HT-29 (cell line): Measurements from ENCODE around the gene RPL22. TPM values are rescaled to one million over a fixed set of nuclear protein-coding genes. Genes with fewer than 3 reads are reported as not detected.

Source experiments
- DNase-seq: peaks from one replicate; pipeline ENCODE4 v3.0.0-alpha.2; 2015; ENCODE audit warnings: low spot score
- total RNA-seq: library from RNA; depleted of rRNA; stranded (reverse); fragments of >200 nt; shearing (Covaris generic); gene quantifications from 2 replicates; pipeline ENCODE4 v1.2.3, GENCODE V29; 2014; rRNA removed

RPL22 gene
- total RNA-seq, result 119 and 132 TPM in 2 replicates

DNA sequence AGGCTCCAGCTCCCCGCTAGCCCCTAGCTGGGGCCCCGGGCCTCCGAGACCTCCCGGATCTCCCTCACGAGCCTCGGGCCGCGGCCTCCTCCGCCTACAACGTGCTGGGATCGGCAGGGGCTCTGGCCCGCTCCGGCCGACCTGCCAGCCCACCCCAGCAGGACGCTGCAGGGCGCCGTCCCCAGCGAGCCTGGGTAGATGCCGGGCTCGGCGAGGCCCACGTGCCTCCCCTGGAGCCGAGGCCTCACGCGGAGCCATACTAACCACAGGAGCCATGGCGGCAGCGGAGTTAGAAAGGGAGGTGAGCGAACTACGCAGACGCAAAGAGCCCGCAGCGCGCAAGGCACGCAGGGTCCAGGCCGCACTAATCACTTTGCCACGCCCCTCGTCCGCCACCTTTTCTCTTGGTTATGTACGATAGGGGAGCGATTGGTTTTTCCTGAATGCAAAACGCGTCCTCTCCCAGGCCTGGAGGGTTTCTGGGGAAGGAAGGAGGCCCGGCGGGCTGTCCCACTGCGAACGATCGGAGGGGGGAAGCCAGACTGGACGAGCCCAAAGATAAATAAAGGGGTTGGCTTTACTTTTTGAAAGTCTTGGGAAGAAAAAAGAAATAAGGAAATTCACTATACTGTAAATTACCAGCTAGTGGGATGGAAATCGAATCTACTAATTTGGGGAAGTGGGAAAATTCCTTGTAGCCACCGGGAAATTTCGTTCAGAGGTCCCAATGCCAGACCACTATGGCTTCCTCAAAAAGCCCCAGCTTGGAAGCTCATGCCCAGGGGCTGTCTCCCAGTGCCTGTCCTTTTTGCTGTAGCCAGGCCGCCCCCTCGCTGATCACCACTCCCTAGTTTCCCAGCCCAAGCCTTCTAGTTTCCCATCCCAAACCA lies at the start of gene RPL22:
Gene RPL22, minus strand, starts transcription at position 298 of the 890 bp plus-strand sequence. Its CDS starts 22 bp downstream, at position 276.
- peak; percentile 99 for DNase-seq

- DNase-seq, result no peak
Observed at GRCh38 chr1:6248161-6248776, 48.9 kb upstream of the RPL22 start.

DNA sequence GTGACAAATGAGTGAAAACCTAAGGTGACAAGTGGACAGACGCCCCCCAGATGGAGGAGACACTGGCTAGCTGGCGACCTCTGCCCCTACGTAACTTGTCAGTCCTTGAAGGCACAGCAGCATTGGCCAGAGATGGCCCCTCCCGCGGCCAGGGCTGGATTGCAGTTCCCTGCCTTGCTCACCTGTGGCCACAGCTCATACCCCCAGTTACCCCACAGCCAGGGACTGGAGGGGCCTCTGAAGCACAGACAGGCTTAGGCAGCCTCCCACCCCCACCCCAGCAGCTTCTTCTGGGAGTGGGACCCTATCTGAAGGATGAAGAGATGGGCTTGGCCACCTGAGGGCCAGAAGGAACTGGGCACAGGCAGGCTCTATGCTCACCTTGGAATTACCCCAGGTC lies 48.3 kb upstream of the RPL22 start:
- DNase-seq, result no peak

DNA sequence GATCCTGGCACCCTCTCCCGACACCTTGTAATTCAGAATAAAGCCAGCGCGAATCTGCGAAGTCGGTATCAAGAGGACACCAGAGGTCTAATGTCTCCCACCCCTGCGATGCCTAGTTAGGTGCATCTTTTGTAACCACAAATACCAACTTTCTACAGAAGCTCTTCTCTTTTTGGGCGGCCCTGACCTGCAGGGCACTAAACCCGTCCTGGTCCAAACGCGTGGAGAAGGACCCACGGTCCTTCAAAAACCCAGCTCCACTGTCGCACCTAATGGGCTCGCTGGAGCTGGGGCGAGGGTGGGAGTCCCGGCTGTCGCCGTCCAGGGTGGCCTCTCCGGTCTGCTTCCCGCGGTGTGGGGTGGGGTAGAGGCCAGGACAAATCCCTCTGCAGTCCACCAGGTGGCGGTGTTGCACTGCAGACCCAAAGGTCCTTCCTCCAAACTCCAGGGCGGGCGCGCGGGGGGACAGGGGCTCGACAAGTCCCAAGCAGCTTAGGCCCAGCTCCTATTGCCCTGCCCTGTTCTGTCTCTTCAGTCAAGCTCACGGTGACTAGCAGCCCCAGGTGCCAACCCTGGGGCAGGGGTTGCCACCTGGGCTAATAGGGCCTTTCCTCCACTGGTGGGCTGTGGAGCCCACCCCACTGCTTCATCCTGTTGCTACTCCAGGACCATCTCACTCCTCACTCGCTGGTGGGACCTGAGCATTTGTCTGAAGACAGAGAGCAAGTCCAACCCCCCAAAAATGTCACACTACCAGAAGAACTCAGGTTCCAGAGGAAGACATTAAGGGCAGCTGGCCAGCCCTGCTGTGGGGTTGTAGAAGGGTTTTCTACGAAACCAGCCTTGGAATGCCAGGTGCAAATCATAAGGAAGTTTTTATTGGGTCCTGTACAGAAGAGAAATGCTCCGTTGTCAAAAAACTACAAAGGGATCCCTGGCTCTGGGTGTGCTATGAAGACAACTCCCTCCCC lies 47.4 kb upstream of the RPL22 start:
- DNase-seq, result peak; percentile 72

DNA sequence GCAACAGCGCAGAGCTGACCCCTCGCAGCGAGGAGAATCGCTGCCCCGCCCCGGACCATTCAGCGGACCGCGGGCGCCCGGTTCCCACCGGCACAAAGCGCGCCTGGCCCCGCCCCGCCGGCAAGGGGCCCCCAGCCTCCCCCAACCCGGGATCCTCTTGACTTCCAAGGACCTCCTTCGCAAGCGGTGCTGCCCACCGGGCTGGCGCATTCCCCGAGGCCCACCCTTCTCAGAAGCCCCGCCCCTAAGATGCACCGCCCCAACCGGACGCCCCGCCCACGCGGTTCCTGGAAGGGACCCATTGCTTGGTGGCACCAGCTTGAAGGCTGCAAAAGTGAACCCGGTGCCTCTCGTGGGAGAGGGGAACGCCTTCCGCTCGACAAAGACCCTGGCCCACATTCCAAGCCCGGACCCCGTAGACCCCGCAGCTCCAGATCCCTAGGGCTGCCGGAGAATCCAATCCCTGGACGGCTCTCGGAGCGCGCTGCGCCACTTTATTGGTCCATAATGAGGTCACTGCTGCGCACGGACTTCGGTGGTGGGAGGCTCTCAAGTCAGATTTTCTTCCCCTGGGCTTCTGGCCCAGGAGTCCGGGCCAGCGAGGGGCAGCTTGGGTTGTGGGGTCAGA lies 46.6 kb upstream of the RPL22 start:
- DNase-seq, result no peak

DNA sequence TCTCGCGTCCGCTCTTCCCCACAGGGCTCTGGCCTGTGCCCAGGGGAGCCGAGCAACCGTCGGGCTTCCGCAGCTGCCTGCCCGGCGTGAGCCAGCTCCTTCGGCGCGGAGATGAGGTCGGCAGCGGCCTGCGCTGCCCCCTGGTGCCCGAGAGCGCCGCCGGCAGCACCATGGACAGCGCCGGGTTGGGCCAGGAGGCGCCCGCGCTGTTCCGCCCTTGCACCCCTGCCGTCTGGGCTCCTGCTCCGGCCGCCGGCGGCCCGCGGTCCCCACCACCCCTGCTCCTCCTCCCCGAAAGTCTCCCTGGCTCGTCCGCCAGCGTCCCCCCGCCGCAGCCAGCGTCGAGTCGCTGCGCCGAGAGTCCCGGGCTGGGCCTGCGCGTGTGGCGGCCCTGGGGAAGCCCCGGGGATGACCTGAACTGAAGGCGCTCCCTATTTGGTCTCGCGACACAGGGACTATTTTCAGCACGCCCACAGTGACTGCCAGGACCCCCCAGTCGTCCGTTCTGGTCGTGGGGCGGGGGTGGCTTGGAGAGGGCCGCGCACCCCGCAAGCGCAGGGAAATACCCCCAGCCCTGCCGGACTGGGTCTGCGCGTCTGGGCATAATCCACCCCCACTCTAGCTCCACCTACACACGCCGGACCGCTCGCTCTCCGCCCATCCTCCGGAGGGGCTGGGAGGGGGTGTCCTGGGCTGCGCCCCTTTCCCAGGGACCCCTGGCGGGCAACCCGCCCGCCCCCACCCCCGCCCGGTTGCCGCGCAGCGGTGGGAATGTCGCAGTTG lies 45.9 kb upstream of the RPL22 start:
- DNase-seq, result peak; percentile 81

- no peak for DNase-seq
Observed at GRCh38 chr1:6244401-6245049, 45.1 kb upstream of the RPL22 start.

- DNase-seq, result no peak
Observed at GRCh38 chr1:6243993-6244392, 44.6 kb upstream of the RPL22 start, which contains the start of gene HES3. Gene HES3, plus strand, starts transcription at chr1:6244179. Its CDS starts 187 bp downstream, at chr1:6244366.

- no peak for DNase-seq
Observed at GRCh38 chr1:6243053-6243834, 43.8 kb upstream of the RPL22 start.

DNA sequence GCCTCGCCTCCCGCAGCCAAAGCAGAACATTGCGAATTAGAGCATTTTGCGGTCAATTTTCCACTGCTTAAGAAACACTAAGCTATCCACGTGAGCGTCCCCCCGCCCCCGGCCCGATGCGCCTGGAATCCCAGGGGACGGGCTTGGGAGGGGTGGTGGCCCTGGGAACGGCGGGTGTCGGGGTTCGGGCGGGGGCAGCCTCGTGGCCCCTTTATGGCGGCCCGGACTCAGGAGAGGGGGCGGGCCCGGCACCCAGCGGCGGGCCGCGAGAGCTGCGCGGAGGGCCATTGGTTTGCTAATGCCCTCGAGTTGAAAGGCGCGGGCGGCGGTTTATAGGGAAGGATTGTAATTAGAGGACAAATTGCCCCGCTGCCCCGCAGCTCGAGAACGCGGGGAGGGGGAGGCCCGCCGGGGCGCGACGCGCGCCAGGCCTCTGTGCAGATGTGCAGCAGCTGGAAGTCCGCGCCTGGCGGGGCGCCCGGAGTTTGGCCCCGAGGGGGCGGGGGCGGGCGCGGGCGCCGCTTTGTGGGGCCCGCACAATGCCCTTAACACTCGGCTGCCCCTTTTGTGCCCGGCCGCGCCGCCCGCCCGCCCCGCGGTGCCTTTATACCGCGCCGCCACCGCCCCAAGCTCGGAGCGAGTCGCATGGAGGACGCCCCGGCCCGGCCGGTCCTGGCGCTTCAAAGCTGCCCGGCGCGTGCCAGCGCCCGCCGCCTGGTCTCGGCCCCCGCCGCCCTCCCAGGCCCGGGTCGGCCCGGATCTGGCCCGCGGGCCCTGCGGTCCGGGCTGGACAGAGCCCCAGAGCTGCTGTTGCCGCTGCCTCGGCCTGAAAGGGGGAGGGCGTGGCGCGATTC lies 42.7 kb upstream of the RPL22 start:
- no peak for DNase-seq

DNA sequence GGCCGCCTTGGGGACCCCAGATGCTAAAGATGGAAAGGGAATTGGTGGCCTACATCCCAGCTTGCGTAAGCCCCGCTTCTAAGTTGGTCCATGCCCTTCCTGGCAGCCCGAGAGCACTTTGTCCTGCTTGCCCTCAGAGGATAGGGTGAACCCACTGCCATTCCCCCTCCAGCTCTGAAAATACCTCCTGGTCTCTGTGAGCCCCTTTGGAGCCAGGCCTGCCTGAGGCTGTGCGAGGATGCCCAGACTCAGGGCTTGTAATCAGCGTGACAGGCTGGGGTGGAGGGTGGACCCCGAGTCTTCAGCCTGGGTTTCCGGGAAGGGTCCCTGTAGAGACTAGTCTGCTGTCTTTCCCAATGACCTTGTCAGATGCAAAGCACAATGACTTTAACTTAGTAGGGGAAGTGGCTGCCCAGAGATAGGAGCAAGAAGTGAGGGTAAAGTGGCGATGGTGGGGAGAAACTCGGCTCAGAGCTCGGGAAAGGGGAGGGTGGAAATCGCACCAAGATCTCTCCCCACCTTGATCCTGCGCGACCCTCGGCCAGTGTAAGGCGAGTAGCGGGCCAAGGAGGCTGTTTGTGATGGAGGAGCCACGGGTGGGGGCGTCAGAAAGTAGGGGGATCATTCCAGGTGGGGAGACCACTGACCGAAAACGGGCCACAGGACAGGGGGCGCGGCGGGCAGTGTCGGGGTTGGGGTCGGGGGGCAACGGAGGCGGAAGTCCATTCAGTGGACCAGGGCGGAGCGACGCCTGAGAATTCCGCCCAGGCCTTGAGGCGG lies 41.9 kb upstream of the RPL22 start:
- no peak for DNase-seq

- no peak for DNase-seq
Observed at GRCh38 chr1:6239950-6240768, 40.8 kb upstream of the RPL22 start.

- no peak for DNase-seq
Observed at GRCh38 chr1:6239213-6239752, 39.9 kb upstream of the RPL22 start.

- DNase-seq, result no peak
Observed at GRCh38 chr1:6237093-6237492, 37.7 kb upstream of the RPL22 start.

DNA sequence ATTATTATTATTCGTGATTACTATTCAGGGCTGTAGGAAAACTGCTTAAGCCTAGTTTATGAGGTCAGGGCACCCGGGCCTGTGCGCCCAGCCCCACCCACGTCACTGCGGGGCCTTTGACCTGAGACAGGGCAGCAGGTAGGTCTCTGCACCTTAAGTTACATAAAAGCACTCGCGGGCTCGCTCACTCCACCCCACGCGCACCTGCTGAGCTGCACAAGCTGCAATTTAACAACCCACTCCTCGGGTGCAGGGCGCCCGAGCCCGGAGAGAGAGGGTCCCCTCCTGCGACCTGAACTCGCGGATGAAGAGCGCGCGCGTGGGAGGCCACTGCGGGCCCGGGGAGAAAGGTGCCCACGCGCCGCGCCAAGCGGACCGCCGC lies 35.9 kb upstream of the RPL22 start:
- DNase-seq, result no peak
